GM21723 (cell line): ENCODE data around the gene SORBS2.
"Not testable (repeated sequence)": the region's sequence is repeated elsewhere in the genome, so short reads cannot be mapped to it uniquely, and the experiment has no call there.

ENCODE experiments used
- ATAC-seq: cut with Tn5 transposase; IDR thresholded peaks from one replicate; pipeline ENCODE4 v1.9.1; 2021; ENCODE audit warnings: mild to moderate bottlenecking, moderate library complexity; ENCODE audit not compliant: unreplicated experiment

Gene SORBS2

GRCh38 chr4:185716141-185716551, 95.8 kb downstream of the SORBS2 start:
- no peak for ATAC-seq

GRCh38 chr4:185714524-185714923, 97.5 kb downstream of the SORBS2 start:
- not testable (repeated sequence) for ATAC-seq

DNA sequence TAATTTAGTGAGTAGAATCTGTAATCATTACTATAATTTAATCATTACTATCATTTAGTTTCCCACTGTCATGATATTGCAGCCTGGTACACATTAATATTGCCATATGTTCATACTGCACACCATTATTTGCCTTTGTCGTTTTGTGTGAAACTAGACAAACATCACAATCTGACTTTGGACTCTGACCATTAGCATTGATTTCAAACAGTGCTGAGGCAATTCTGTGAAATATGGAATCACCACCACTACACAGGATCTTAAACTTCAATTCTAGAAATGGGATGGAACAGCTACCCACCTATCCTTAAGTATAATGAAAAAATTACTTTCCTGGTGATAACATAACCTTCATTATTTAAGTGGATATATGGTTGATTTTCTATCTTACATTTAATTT, 98.3 kb downstream of the SORBS2 start:
- ATAC-seq: no peak

DNA sequence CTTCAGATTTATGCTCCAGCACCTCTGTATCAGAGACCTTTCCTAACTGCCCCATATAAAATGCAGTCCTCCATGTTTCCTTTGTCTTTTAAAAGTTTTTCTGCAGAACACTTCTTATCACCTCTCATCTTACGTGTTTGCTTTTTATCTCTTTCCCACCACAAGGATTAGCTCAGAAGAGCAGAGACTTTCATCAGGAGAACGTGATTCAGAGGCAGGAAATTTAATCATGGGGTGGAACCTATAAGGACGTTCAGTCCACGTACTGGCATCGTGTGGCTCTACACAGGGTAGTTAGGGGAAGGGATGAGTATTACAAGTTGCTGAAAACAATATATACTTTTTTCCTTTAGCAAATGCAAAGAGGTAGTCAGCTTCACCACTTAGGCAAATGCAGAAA, 98.7 kb downstream of the SORBS2 start:
- ATAC-seq: no peak

- no peak for ATAC-seq
These were observed 99.5 kb downstream of the SORBS2 start for GRCh38 chr4:185712350-185713024.

- no peak for ATAC-seq
These were observed 100.3 kb downstream of the SORBS2 start for GRCh38 chr4:185711726-185712125.

GRCh38 chr4:185710487-185710995, 101.5 kb downstream of the SORBS2 start:
- ATAC-seq: no peak

GRCh38 chr4:185709802-185710486, 102.0 kb downstream of the SORBS2 start:
- ATAC-seq: no peak

- ATAC-seq: no peak
These were observed 103.6 kb downstream of the SORBS2 start for GRCh38 chr4:185708348-185708747.

DNA sequence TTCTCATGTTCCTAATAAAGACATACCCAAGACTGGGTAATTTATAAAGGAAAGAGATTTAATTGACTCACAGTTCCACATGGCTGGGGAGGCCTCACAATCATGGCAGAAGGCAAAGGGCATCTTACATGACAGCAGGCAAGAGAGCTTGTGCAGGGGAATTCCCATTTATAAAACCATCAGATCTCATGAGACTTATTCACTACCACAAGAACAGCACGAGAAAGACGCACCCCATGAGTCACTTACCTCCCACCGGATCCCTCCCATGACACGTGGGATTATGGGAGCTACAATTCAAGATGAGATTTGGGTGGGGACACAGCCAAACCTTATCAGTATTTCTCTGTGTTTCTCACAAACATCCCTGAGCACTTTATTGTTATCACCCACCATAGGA, 104.4 kb downstream of the SORBS2 start:
- ATAC-seq: not testable (repeated sequence)

GRCh38 chr4:185702147-185702663, 109.8 kb downstream of the SORBS2 start:
- no peak for ATAC-seq

DNA sequence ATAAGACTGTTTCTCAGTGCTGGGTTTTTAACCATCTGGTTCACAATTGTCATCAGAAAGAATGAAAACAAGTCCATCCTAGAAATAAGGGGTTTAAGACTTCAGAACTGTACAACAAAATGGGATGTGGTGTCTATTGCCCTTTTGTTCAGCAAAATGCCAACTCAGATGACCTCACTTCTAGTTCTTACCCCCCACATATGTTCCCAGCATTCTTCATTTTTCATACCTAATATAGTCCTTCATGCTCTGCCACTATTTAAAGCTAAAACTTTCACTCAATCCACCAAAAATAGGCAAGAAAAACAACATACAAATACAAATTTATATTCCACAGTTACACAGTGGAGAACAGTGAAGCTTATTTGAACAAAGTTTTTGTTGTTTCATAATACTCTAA, 111.4 kb downstream of the SORBS2 start:
- no peak for ATAC-seq

DNA sequence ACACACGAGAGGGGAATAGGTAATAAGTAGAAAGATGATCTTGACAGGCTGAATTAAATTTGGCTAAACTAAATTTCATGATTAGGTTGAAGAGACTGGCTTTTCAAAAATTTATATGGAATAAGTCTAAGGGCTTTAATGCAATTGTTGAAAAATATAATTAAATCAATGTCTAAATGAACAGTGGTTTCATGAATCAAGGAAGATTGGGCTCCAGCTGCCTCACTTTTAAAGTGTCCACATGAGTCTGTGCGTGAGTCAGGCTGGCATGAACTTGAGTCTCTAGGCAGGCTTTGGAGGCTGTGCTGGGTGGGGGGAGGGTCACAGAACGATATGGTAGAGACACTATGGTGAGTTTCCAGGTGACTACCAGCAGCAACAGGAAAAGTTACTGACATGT, 111.9 kb downstream of the SORBS2 start:
- ATAC-seq: no peak

DNA sequence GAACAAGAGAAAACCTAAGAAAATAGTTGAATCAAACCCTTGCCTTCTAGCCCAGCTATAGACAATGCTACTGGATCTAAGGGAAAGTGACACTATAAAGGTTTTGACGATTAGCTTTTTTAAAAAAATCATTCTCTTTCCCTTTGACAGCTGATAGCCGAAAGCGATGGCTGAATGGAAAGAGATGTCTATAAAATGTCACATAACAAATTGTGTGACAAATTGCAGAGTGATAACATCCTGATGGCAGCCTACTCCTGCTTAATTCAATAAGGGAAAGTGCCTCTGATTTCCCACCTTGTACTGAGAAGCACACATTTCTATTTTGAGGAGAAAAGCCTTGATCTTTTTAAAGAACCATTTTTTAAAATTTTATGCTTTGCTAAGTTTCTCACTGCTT, 114.5 kb downstream of the SORBS2 start:
- ATAC-seq: no peak

DNA sequence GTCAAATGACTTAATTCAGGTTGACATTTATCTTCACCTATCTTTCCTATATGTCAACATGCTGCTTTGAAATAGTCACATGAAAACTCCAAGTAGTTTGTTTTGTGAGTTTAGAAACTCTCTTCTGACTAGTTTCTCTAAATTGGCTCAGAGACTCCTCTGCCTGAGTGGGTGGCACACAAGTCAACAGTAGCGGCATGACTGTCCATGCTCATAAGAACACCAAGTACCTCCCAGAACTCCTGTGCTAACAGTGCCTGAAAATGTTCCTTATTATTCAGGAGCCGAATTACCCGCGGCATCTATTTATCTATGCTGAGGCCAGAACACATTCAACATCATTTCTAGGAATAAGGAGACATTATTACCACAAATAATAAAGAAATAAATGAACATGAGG, 116.3 kb downstream of the SORBS2 start:
- ATAC-seq: no peak

DNA sequence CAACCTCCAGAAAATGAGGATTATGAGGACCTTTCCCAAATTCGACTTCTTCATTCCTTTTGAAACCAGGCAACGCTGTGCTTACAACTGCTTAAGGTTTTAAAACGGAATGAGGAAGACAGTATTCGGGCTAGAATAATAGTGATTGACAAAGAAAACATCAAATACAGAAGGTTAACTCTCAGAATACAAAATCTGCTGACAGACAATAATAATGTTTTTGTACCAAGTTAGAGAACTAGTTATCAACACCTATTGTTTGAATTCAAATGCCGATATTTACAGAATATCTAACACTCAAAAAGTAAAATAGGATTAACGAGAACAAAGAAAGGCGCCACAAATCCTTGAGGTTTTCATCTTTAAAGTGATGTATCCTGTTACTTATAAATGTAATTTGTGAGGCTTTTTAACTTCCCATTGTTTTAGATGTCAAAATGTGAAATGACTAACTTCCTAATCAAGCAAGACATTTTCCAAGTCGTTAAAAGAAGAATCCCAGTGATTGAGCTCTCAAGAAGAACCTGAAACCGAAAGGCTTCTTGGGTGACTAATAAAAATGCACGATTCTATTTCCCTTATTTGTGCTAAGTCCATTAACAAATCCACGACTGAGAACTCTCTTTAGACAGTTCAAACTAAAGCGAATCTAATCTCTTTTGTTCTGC, 118.3 kb downstream of the SORBS2 start:
- ATAC-seq: no peak

DNA sequence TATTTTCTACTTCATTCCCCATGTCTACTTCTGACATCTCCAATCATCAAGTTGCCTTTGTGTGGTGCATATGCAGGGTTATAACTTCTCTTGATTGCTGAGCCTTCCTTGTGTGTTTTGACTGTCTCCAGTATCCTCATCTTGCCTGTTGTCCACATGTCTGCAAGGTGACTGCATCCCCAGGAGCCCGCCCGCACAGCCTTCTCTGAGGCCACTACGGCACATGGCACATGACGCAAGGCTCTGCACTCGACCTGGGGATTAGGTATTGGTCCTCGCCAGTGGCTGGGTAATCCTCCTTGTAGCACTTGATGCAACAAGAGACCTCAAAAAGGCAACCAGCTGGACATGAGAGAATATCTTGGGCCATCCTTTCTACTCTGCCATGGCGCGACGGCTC, 122.6 kb downstream of the SORBS2 start:
- ATAC-seq: no peak

DNA sequence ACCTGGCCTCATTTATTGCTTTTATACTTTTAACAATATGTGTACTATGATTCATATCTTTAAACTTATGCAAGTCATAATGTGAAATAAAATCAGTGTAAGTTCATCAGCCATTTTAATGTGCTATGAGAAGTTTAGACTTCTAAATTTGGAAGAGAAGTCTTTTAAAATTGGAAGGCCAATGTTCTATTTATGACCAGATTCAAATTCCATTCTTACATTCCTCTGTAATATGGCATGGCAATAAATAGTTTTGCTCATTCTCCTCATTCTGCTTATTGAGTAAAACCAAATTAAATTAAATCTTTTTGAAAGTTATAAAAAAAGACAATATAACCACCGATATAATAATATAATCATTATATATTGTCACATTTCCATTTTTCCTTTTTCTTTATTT, 126.2 kb downstream of the SORBS2 start:
- ATAC-seq: no peak

- ATAC-seq: no peak
These were observed 128.1 kb downstream of the SORBS2 start for GRCh38 chr4:185683896-185684295.

DNA sequence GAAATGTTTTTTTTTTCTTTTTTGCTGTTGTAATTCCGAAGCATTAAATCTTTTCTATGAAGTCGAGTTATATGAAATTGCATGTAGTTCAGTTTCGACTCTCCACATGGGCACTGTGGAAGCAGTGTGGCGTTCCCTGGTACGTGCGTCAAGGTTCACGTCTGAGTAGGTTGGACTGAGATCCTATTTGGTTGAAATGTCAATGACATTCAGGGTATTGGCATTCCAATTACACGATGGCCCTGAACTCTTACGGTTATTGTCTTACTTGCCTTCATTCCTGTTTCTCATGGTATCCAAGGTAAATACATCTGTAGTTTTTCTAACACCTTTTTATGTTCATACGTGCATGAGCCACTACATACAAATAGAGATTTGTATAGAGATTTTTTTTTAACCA, 128.8 kb downstream of the SORBS2 start:
- no peak for ATAC-seq

DNA sequence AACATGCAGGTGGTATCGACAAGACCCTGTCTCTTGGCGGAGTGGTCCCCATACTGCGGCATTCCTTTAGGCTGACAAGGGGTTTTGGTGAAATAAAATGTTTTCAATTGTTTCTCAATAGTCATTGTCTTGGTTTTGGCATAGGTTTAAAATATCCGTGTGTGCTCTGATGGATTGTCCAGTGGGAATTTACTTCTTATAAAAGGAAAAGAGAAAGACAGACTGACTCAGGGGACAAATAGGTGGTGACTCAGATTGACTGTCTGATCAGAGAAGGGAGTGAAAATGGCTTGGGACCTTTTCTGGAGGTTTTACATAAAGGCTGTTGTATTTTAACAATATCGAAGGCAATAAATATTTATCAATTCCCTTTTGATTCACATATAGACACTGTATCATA, 129.8 kb downstream of the SORBS2 start:
- ATAC-seq: no peak

GRCh38 chr4:185681604-185682003, 130.4 kb downstream of the SORBS2 start:
- no peak for ATAC-seq
